GM12864 (cell line): ENCODE results near the gene DDX50.
A peak's percentile ranks its signal among the peaks of the same experiment; 100 is the strongest.
"Not testable (repeated sequence)": the region's sequence is repeated elsewhere in the genome, so short reads cannot be mapped to it uniquely, and the experiment has no call there.

Source experiments
- DNase-seq: peaks from one replicate; pipeline ENCODE4 v3.0.0-alpha.2; 2011; ENCODE audit warnings: low read depth
- H3K4me3 ChIP-seq: 2 replicates; pipeline ENCODE4 v1.5.1; 2011; ENCODE audit warnings: mild to moderate bottlenecking, low read depth, low read length, control low read depth
- TF ChIP-seq, protein P1 (sequence below): IDR thresholded peaks from 2 replicates; pipeline ENCODE4 v1.5.1; 2011; ENCODE audit warnings: low read depth, mild to moderate bottlenecking, moderate library complexity, low read length, control low read depth, inconsistent platforms; ENCODE audit errors: missing control alignments

The DDX50 gene, protein sequence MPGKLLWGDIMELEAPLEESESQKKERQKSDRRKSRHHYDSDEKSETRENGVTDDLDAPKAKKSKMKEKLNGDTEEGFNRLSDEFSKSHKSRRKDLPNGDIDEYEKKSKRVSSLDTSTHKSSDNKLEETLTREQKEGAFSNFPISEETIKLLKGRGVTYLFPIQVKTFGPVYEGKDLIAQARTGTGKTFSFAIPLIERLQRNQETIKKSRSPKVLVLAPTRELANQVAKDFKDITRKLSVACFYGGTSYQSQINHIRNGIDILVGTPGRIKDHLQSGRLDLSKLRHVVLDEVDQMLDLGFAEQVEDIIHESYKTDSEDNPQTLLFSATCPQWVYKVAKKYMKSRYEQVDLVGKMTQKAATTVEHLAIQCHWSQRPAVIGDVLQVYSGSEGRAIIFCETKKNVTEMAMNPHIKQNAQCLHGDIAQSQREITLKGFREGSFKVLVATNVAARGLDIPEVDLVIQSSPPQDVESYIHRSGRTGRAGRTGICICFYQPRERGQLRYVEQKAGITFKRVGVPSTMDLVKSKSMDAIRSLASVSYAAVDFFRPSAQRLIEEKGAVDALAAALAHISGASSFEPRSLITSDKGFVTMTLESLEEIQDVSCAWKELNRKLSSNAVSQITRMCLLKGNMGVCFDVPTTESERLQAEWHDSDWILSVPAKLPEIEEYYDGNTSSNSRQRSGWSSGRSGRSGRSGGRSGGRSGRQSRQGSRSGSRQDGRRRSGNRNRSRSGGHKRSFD

DNA sequence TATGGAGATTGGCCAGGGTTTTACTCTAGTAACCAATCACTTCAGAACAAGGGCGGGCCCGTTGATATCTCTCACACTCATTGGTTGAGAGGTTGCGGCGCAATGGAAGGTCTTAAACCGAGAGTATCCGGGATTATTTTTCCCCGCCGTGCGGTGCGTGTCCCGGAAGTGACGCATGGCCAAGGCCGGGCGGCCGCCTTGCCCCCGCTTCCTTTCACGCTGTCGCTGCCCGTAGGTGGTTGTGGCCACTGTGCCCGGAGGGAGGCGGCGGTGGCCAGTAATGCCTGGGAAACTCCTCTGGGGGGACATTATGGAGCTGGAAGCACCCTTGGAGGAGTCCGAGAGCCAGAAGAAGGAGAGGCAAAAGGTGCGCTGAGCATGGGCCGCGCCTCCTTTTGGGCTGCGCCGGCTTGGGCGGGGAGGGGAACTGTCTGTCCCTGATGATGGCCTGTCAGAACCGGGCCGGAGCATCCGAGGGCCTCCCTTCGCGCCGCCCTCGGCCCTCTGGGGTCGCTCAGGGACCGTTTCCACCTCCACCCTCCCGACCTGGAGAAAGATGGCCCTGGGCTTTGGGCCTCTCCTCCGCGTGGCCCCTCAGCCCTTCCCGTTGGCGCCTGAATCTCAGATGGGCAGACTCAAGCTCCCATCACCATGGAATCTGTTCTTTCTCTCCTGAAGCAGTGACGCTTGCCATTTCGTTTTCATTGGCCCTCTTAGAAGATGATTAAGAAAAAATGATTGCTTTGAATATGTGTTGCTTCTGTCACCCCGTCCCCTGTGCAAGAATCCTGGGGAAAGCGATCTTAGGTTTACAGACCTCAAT lies at the start of gene DDX50:
TSS of gene DDX50 (plus strand) at position 211 of the 823 bp plus-strand sequence. CDS start at position 281, 70 bp downstream.
- TF ChIP-seq, protein P1, sequence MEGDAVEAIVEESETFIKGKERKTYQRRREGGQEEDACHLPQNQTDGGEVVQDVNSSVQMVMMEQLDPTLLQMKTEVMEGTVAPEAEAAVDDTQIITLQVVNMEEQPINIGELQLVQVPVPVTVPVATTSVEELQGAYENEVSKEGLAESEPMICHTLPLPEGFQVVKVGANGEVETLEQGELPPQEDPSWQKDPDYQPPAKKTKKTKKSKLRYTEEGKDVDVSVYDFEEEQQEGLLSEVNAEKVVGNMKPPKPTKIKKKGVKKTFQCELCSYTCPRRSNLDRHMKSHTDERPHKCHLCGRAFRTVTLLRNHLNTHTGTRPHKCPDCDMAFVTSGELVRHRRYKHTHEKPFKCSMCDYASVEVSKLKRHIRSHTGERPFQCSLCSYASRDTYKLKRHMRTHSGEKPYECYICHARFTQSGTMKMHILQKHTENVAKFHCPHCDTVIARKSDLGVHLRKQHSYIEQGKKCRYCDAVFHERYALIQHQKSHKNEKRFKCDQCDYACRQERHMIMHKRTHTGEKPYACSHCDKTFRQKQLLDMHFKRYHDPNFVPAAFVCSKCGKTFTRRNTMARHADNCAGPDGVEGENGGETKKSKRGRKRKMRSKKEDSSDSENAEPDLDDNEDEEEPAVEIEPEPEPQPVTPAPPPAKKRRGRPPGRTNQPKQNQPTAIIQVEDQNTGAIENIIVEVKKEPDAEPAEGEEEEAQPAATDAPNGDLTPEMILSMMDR, result no peak
- peak; percentile 99 for DNase-seq
- H3K4me3 ChIP-seq, result peak within 1 kb of the TSS; percentile 84

DNA sequence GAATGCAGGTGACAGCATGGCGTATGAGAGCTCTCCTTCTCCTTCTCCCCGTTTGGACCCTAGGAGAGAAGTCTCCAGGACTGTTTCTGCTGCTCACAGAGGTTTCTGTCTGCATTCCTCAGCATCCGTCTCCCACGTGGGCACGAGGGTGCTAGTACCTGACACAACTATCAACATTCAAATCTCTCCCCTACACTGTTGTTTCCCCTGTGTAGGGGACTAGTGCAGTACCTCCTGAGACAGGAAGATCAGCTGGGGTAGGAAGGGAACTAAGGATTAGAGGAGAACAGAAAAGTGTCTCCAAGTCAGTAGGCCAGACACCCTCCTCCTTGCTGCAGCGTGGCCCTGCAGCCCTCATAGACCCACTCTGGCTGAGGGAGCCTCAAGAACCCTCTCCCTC lies 44.8 kb upstream of the DDX50 start:
- TF ChIP-seq, protein P1, result no peak
- no peak overlapping the region for H3K4me3 ChIP-seq
- no peak for DNase-seq

DNA sequence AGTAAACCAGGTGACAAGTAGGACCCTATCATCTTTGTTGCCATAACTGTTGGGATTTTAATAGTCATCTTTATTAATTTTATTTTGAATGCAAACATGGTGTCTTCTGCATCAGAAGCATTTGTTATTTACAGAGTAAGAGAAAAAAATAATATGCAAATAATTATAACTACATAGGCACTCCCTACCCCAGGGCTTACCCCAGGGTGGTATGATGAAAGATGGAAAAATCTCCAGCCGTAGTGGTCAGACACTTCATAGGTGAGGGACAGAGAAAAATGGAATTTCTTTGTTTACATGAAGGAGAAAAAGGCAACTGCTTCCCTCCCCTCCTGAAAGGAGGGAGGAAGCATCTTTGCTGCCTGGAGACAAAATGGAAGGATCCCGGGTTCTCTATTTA lies 44.1 kb upstream of the DDX50 start:
- TF ChIP-seq, protein P1, result no peak
- DNase-seq, result no peak
- no peak overlapping the region for H3K4me3 ChIP-seq

DNA sequence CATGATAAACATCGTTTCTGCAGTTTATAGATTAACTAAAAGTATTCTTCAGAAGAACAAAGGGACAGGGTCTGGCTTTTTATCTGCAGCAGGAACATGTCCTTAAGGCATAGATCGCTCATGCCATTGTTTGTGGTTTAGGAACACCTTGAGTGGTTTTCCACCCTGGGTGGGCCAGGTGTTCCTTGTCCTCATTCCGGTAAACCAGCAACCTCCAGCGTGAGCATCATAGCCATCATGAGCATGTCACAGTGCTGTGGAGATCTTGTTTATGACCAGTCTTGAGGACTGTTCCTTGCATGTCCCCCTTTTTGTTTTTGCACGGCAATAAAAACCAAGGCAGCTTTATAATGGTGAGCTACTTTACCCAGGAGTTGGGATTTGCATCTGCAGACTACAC lies 39.9 kb upstream of the DDX50 start:
- TF ChIP-seq, protein P1, result no peak
- H3K4me3 ChIP-seq, result no peak overlapping the region
- no peak for DNase-seq

DNA sequence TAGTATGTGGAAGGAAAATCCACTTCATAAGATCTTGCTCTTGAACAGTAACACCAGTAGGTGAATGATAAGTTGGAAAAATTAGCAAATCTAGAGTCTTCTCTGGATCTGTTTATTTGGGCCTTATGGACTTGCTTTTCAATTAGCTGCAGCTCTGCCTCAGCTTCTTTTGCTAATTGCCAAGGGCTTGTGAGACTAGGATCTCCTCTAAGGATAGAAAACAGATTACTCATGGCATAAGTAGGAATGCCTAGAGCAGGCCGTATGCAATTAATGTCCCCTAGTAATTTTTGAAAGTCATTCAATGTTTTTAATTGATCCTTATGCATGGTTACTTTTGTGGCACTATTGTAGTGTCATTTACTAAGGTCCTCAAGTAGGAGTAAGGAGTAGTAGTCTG lies 36.5 kb upstream of the DDX50 start:
- TF ChIP-seq, protein P1, result no peak
- DNase-seq, result no peak
- H3K4me3 ChIP-seq, result no peak overlapping the region

DNA sequence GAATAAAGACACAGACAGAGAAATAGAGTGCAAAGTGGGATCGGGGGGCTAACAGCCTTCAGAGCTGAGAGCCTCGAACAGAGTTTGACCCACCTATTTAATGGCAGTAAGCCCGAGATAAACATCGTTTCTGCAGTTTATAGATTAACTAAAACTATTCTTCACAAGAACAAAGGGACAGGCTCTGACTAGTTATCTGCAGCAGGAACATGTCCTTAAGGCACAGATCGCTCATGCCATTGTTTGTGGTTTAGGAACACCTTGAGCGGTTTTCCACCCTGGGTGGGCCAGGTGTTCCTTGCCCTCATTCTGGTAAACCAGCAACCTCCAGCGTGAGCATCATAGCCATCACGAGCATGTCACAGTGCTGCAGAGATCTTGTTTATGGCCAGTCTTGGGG lies 32.9 kb upstream of the DDX50 start:
- DNase-seq, result not testable (repeated sequence)

DNA sequence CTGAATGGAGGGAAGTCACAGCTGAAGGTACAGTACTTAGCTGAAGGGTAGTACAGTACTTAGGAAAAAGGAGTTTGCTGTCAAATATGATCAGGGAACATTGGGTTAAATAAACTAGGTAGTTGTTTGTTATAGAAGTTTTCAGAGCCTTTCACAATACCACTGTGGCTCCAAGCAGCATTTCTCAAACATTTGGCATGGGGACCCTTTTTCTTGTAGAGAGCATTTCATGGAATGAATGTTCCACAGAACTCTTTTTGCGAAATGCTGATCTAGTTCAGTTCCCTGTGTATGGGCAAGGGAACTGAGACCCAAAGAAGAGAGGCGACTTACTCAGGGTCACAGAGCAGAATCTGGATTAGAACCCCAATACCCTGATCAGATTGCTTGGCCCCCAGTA lies 31.5 kb upstream of the DDX50 start:
- TF ChIP-seq, protein P1, result no peak
- no peak overlapping the region for H3K4me3 ChIP-seq
- DNase-seq, result no peak

More for the DNA sequence above, 32.9 kb upstream of the DDX50 start:
- H3K4me3 ChIP-seq, result not testable (repeated sequence)
